H1 (cell line): Measurements from ENCODE around the gene CAMTA1.

Experiments
- CBX8 ChIP-seq: fragments of 300-800, 300-1000 bp; sonication (generic); IDR thresholded peaks from 2 replicates; pipeline ENCODE4 v1.7.1; 2016; ENCODE audit warnings: low read depth, low read length, borderline replicate concordance
- CEBPB ChIP-seq: IDR thresholded peaks from 2 replicates; pipeline ENCODE4 v1.6.1; 2012; ENCODE audit warnings: low read depth, low read length
- CTCF ChIP-seq, 3 experiments: IDR thresholded peaks; 1 replicate in 2 of 3; 2 replicates in 1 of 3; pipeline versions ENCODE4 v1.5.1 to v1.6.1; 2011; ENCODE audit warnings: low read length in 3 of 3, mild to moderate bottlenecking in 3 of 3, inconsistent platforms in 2 of 3, low read depth in 1 of 3, moderate library complexity in 1 of 3; ENCODE audit not compliant: insufficient read depth in 1 of 3; ENCODE audit errors: control extremely low read depth in 1 of 3
- MAFK ChIP-seq: IDR thresholded peaks from 2 replicates; pipeline ENCODE4 v1.6.1; 2012; ENCODE audit warnings: low read depth, mild to moderate bottlenecking, improper control_type of control experiment, low read length
- POLR2AphosphoS5 ChIP-seq: IDR thresholded peaks from 2 replicates; pipeline ENCODE4 v1.6.1; 2011; ENCODE audit warnings: low read depth, low read length
- SUZ12 ChIP-seq: fragments of 200-600 bp; sonication (generic); IDR thresholded peaks from 2 replicates; pipeline ENCODE4 v1.6.1; 2012; ENCODE audit warnings: mild to moderate bottlenecking, inconsistent platforms, low read length, moderate library complexity, mixed read lengths
- TCF12 ChIP-seq: IDR thresholded peaks from 2 replicates; pipeline ENCODE4 v1.6.1; 2011; ENCODE audit warnings: low read depth, mild to moderate bottlenecking, low read length

DNA sequence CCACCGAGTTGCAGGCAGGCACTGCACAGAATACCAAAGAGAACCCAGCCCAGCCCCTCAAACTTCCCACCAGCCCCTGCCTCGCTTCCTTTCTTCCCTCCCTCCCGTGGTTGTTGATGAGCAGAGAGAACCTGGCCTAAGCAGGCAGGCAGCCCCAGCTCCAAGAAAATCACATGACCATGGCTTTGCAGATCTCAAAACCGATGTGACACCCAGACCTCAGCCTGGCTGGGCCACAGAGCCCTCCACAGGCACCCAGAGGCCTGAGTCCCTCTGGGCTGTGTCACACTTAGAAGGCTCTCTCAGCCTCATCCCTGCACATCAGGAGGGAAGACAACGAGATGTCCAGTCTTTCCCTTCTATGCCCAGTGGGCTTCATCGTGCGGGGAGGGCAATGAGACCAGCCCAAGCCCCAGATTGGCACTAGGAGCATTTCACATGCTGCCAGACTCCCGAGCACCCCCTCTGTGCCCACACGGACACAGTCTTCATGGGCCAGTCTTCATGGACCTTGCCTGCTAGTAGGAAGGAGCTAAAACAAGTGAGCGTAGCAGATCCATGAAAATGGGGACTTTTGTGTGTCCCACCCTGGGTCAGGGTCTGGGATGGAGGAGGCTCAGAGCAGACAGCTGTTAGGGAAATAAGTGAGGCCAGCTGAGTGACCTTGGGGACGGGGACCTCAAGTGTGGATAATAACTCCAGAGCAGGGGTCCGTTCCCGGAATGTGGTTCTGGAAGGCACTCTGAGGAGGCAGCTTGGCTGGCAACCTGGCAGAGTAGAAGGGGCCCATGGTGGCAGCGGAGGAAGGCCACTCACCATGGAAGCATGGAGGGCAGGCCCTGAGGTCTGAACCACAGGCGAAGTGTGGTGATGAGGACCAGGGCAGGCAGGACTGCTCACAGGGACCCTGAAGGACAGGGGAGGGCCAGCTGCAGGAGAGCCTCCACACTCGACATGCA, 781.4 kb downstream of the CAMTA1 start:
- TF ChIP-seq CEBPB (no peak), CTCF (IDR thresholded peaks at IDR 0.05; ENCODE audit: control extremely low read depth in 1 of 3, insufficient read depth in 1 of 3, low read depth in 1 of 3, low read length in 3 of 3) (no peak), TCF12 (no peak), SUZ12 (no peak), MAFK (no peak), POLR2AphosphoS5 (no peak), CBX8 (no peak)
